Measurements from ENCODE around the gene IFIT1.

IFIT1 gene

GRCh38 chr10:89368129-89368528 lies 24.3 kb upstream of the IFIT1 start:
- no peaks in the 10 kb centered on the region for H3K27me3 ChIP-seq (ENCODE audit: control insufficient read depth in 1 of 2, insufficient read depth in 2 of 2, low read length in 2 of 2)
- no peak overlapping the region for H3K27ac ChIP-seq (ENCODE audit: low read length)
- no peaks in the 10 kb centered on the region for H3K9me3 ChIP-seq (ENCODE audit: control insufficient read depth in 2 of 2, low read length in 2 of 2)
- no peak overlapping the region for H3K9ac ChIP-seq (ENCODE audit: low read length in 2 of 2)
- peaks cover 3% of the 10 kb centered on the region for H3K4me1 ChIP-seq (ENCODE audit: control insufficient read depth, insufficient read depth, low read length)
- H3K36me3 ChIP-seq (ENCODE audit: control insufficient read depth in 2 of 2, insufficient read depth in 2 of 2, low read length in 2 of 2) = no peaks in the 10 kb centered on the region
- H3K4me3 ChIP-seq (ENCODE audit: low read length in 2 of 2) = no peak overlapping the region

GRCh38 chr10:89369156-89370105 lies 23.0 kb upstream of the IFIT1 start:
- no peak overlapping the region for H3K27ac ChIP-seq (ENCODE audit: low read length)
- no peak overlapping the region for H3K9ac ChIP-seq (ENCODE audit: low read length in 2 of 2)
- peaks cover 14% of the 10 kb centered on the region for H3K4me1 ChIP-seq (ENCODE audit: control insufficient read depth, insufficient read depth, low read length)
- H3K36me3 ChIP-seq (ENCODE audit: control insufficient read depth in 2 of 2, insufficient read depth in 2 of 2, low read length in 2 of 2) = no peaks in the 10 kb centered on the region
- H3K27me3 ChIP-seq (ENCODE audit: control insufficient read depth in 1 of 2, insufficient read depth in 2 of 2, low read length in 2 of 2) = no peaks in the 10 kb centered on the region
- no peak overlapping the region for H3K4me3 ChIP-seq (ENCODE audit: low read length in 2 of 2)
- no peaks in the 10 kb centered on the region for H3K9me3 ChIP-seq (ENCODE audit: control insufficient read depth in 2 of 2, low read length in 2 of 2)

GRCh38 chr10:89371079-89371478 lies 21.3 kb upstream of the IFIT1 start:
- Histone ChIP-seq H3K4me1 (ENCODE audit: control insufficient read depth, insufficient read depth, low read length) (peaks cover 18% of the 10 kb centered on the region), H3K9me3 (ENCODE audit: control insufficient read depth in 2 of 2, low read length in 2 of 2) (no peaks in the 10 kb centered on the region), H3K9ac (ENCODE audit: low read length in 2 of 2) (no peak overlapping the region), H3K27ac (ENCODE audit: low read length) (no peak overlapping the region), H3K4me3 (ENCODE audit: low read length in 2 of 2) (no peak overlapping the region), H3K36me3 (ENCODE audit: control insufficient read depth in 2 of 2, insufficient read depth in 2 of 2, low read length in 2 of 2) (no peaks in the 10 kb centered on the region), H3K27me3 (ENCODE audit: control insufficient read depth in 1 of 2, insufficient read depth in 2 of 2, low read length in 2 of 2) (no peaks in the 10 kb centered on the region)

- Histone ChIP-seq H3K9ac (ENCODE audit: low read length in 2 of 2) (no peak overlapping the region), H3K27ac (ENCODE audit: low read length) (no peak overlapping the region), H3K4me1 (ENCODE audit: control insufficient read depth, insufficient read depth, low read length) (peaks cover 18% of the 10 kb centered on the region), H3K9me3 (ENCODE audit: control insufficient read depth in 2 of 2, low read length in 2 of 2) (no peaks in the 10 kb centered on the region), H3K4me3 (ENCODE audit: low read length in 2 of 2) (no peak overlapping the region), H3K27me3 (ENCODE audit: control insufficient read depth in 1 of 2, insufficient read depth in 2 of 2, low read length in 2 of 2) (no peaks in the 10 kb centered on the region), H3K36me3 (ENCODE audit: control insufficient read depth in 2 of 2, insufficient read depth in 2 of 2, low read length in 2 of 2) (no peaks in the 10 kb centered on the region)
Measured at GRCh38 chr10:89371987-89372386, 20.4 kb upstream of the IFIT1 start.

GRCh38 chr10:89373916-89374711 lies 18.3 kb upstream of the IFIT1 start:
- Histone ChIP-seq H3K9me3 (ENCODE audit: control insufficient read depth in 2 of 2, low read length in 2 of 2) (no peaks in the 10 kb centered on the region), H3K27ac (ENCODE audit: low read length) (peak overlapping the region; percentile 46), H3K9ac (ENCODE audit: low read length in 2 of 2) (no peak overlapping the region), H3K36me3 (ENCODE audit: control insufficient read depth in 2 of 2, insufficient read depth in 2 of 2, low read length in 2 of 2) (no peaks in the 10 kb centered on the region), H3K27me3 (ENCODE audit: control insufficient read depth in 1 of 2, insufficient read depth in 2 of 2, low read length in 2 of 2) (no peaks in the 10 kb centered on the region), H3K4me1 (ENCODE audit: control insufficient read depth, insufficient read depth, low read length) (peaks cover 16% of the 10 kb centered on the region), H3K4me3 (ENCODE audit: low read length in 2 of 2) (peak overlapping the region in 1 of 2 donors; percentile 36)

- Histone ChIP-seq H3K27me3 (ENCODE audit: control insufficient read depth in 1 of 2, insufficient read depth in 2 of 2, low read length in 2 of 2) (no peaks in the 10 kb centered on the region), H3K4me3 (ENCODE audit: low read length in 2 of 2) (peak overlapping the region in 1 of 2 donors; percentile 30), H3K4me1 (ENCODE audit: control insufficient read depth, insufficient read depth, low read length) (peaks cover 16% of the 10 kb centered on the region), H3K36me3 (ENCODE audit: control insufficient read depth in 2 of 2, insufficient read depth in 2 of 2, low read length in 2 of 2) (no peaks in the 10 kb centered on the region), H3K9me3 (ENCODE audit: control insufficient read depth in 2 of 2, low read length in 2 of 2) (no peaks in the 10 kb centered on the region), H3K9ac (ENCODE audit: low read length in 2 of 2) (no peak overlapping the region), H3K27ac (ENCODE audit: low read length) (peak overlapping the region; percentile 46)
Measured at GRCh38 chr10:89374713-89375141, 17.7 kb upstream of the IFIT1 start.

GRCh38 chr10:89377705-89378637 lies 14.5 kb upstream of the IFIT1 start, which contains the start of gene IFIT1B:
Gene IFIT1B (plus strand): TSS chr10:89378056. CDS start chr10:89378136, 80 bp downstream.
- H3K36me3 ChIP-seq (ENCODE audit: control insufficient read depth in 2 of 2, insufficient read depth in 2 of 2, low read length in 2 of 2) = no peaks in the 10 kb centered on the region
- H3K9me3 ChIP-seq (ENCODE audit: control insufficient read depth in 2 of 2, low read length in 2 of 2) = no peaks in the 10 kb centered on the region
- no peak within 1 kb of the TSS for H3K9ac ChIP-seq (ENCODE audit: low read length in 2 of 2)
- no peak within 1 kb of the TSS for H3K27ac ChIP-seq (ENCODE audit: low read length)
- peaks cover 16% of the 10 kb centered on the region for H3K4me1 ChIP-seq (ENCODE audit: control insufficient read depth, insufficient read depth, low read length)
- no peak within 1 kb of the TSS for H3K4me3 ChIP-seq (ENCODE audit: low read length in 2 of 2)
- no peaks in the 10 kb centered on the region for H3K27me3 ChIP-seq (ENCODE audit: control insufficient read depth in 1 of 2, insufficient read depth in 2 of 2, low read length in 2 of 2)

- Histone ChIP-seq H3K9ac (ENCODE audit: low read length in 2 of 2) (no peak overlapping the region), H3K36me3 (ENCODE audit: control insufficient read depth in 2 of 2, insufficient read depth in 2 of 2, low read length in 2 of 2) (no peaks in the 10 kb centered on the region), H3K9me3 (ENCODE audit: control insufficient read depth in 2 of 2, low read length in 2 of 2) (no peaks in the 10 kb centered on the region), H3K27ac (ENCODE audit: low read length) (no peak overlapping the region), H3K4me1 (ENCODE audit: control insufficient read depth, insufficient read depth, low read length) (peaks cover 7% of the 10 kb centered on the region), H3K27me3 (ENCODE audit: control insufficient read depth in 1 of 2, insufficient read depth in 2 of 2, low read length in 2 of 2) (no peaks in the 10 kb centered on the region), H3K4me3 (ENCODE audit: low read length in 2 of 2) (no peak overlapping the region)
Measured at GRCh38 chr10:89379103-89379502, 13.3 kb upstream of the IFIT1 start.

GRCh38 chr10:89382757-89383156 lies 9.7 kb upstream of the IFIT1 start:
- Histone ChIP-seq H3K27me3 (ENCODE audit: control insufficient read depth in 1 of 2, insufficient read depth in 2 of 2, low read length in 2 of 2) (no peaks in the 10 kb centered on the region), H3K9ac (ENCODE audit: low read length in 2 of 2) (no peak overlapping the region), H3K36me3 (ENCODE audit: control insufficient read depth in 2 of 2, insufficient read depth in 2 of 2, low read length in 2 of 2) (no peaks in the 10 kb centered on the region), H3K4me1 (ENCODE audit: control insufficient read depth, insufficient read depth, low read length) (no peaks in the 10 kb centered on the region), H3K9me3 (ENCODE audit: control insufficient read depth in 2 of 2, low read length in 2 of 2) (no peaks in the 10 kb centered on the region), H3K4me3 (ENCODE audit: low read length in 2 of 2) (no peak overlapping the region), H3K27ac (ENCODE audit: low read length) (no peak overlapping the region)
